Measurements from ENCODE around the gene ELP4.

GRCh38 chr11:31690041-31690440, 180.5 kb downstream of the ELP4 start:
- no peak for TF ChIP-seq CTCF (IDR thresholded peaks at IDR 0.05; ENCODE audit: borderline replicate concordance, extremely low read depth, low read length, poor library complexity, severe bottlenecking)
- no peak for TF ChIP-seq EZH2 (IDR thresholded peaks at IDR 0.05; ENCODE audit: borderline replicate concordance, low read depth, low read length, severe bottlenecking)
